CD14-positive monocyte (primary cell): ENCODE data around the gene STKLD1. TPM values are rescaled to one million over a fixed set of nuclear protein-coding genes. Genes with fewer than 3 reads are reported as not detected.

Experiments used
- DNase-seq, 3 donors: peaks; one replicate each; pipeline ENCODE4 v3.0.0-alpha.2; 2011 to 2022
- H2AFZ ChIP-seq: 2 replicates; pipeline ENCODE4 v1.6.0; 2012; ENCODE audit warnings: mild to moderate bottlenecking, low read depth, low read length, inconsistent platforms; ENCODE audit not compliant: insufficient read depth, poor library complexity, severe bottlenecking
- H3K27ac ChIP-seq, 2 donors: 1 replicate in 1 of 2; 2 replicates in 1 of 2; pipeline ENCODE4 v1.5.1; 2012 to 2013; ENCODE audit warnings: low read length in 2 of 2, control low read depth in 1 of 2, inconsistent platforms in 1 of 2, low read depth in 1 of 2, mild to moderate bottlenecking in 1 of 2
- H3K27me3 ChIP-seq, 2 donors: one replicate each; pipeline versions ENCODE4 v1.6.0 to v1.6.1; 2011 to 2013; ENCODE audit warnings: low read length in 2 of 2; ENCODE audit not compliant: control insufficient read depth in 2 of 2, insufficient read depth in 2 of 2
- H3K36me3 ChIP-seq, 2 donors: replicated peaks in 1 of 2; 1 replicate in 1 of 2; 2 replicates in 1 of 2; pipeline versions ENCODE4 v1.5.1 to v1.6.1; 2012 to 2013; ENCODE audit warnings: low read length in 2 of 2, control low read depth in 1 of 2, inconsistent platforms in 1 of 2, mild to moderate bottlenecking in 1 of 2; ENCODE audit not compliant: insufficient read depth in 2 of 2, control insufficient read depth in 1 of 2
- H3K4me1 ChIP-seq, 2 donors: 1 replicate in 1 of 2; 2 replicates in 1 of 2; pipeline versions ENCODE4 v1.5.1 to v1.6.1; 2012 to 2013; ENCODE audit warnings: low read length in 2 of 2, control low read depth in 1 of 2, inconsistent platforms in 1 of 2, mild to moderate bottlenecking in 1 of 2, moderate library complexity in 1 of 2; ENCODE audit not compliant: insufficient read depth in 2 of 2, control insufficient read depth in 1 of 2
- H3K4me2 ChIP-seq: replicated peaks from 2 replicates; pipeline ENCODE3; 2012; ENCODE audit warnings: low read length, moderate library complexity, mild to moderate bottlenecking; ENCODE audit not compliant: poor library complexity, severe bottlenecking; ENCODE audit errors: extremely low read depth
- H3K4me3 ChIP-seq, 3 experiments: fragments of 200-600 bp in 1 of 3; sonication (generic) in 1 of 3; replicated peaks in 1 of 3; 1 replicate in 2 of 3; 2 replicates in 1 of 3; pipeline ENCODE4 v1.5.1; 2011 to 2013; ENCODE audit warnings: low read length in 3 of 3, mild to moderate bottlenecking in 3 of 3, control low read depth in 2 of 3, low read depth in 2 of 3, inconsistent platforms in 1 of 3, moderate library complexity in 1 of 3
- H3K79me2 ChIP-seq: 2 replicates; pipeline ENCODE4 v1.6.0; 2012; ENCODE audit warnings: mild to moderate bottlenecking, control low read depth, inconsistent platforms, low read length, moderate library complexity; ENCODE audit not compliant: insufficient read depth
- H3K9ac ChIP-seq: 2 replicates; pipeline ENCODE4 v1.6.0; 2017; ENCODE audit warnings: low read length, mild to moderate bottlenecking; ENCODE audit not compliant: insufficient read depth, poor library complexity, severe bottlenecking
- H3K9me3 ChIP-seq, 2 donors: replicated peaks in 1 of 2; 1 replicate in 1 of 2; 2 replicates in 1 of 2; pipeline versions ENCODE4 v1.5.1 to v1.6.1; 2012 to 2013; ENCODE audit warnings: low read length in 2 of 2, control low read depth in 1 of 2; ENCODE audit not compliant: control insufficient read depth in 1 of 2, insufficient read depth in 1 of 2
- H4K20me1 ChIP-seq: 2 replicates; pipeline ENCODE4 v1.6.0; 2012; ENCODE audit warnings: mild to moderate bottlenecking, low read length, control low read depth, moderate library complexity; ENCODE audit not compliant: insufficient read depth
- H3K27ac Mint-ChIP-seq, 7 donors: one replicate each; pipeline ENCODE4 v1.8.0; 2020; ENCODE audit warnings: mild to moderate bottlenecking in 7 of 7, mixed read lengths in 7 of 7, moderate library complexity in 6 of 7, inconsistent platforms in 2 of 7
- H3K27me3 Mint-ChIP-seq, 3 donors: one replicate each; pipeline ENCODE4 v1.8.0; 2021 to 2022; ENCODE audit warnings: low read depth in 3 of 3, mild to moderate bottlenecking in 3 of 3, mixed read lengths in 3 of 3, moderate library complexity in 3 of 3, inconsistent platforms in 1 of 3
- H3K36me3 Mint-ChIP-seq, 2 donors: one replicate each; pipeline ENCODE4 v1.8.0; 2020; ENCODE audit warnings: mixed read lengths in 2 of 2, inconsistent platforms in 1 of 2, mild to moderate bottlenecking in 1 of 2
- H3K4me1 Mint-ChIP-seq: one replicate; pipeline ENCODE4 v1.8.0; 2020; ENCODE audit warnings: mild to moderate bottlenecking, mixed read lengths
- H3K4me3 Mint-ChIP-seq, 2 donors: one replicate each; pipeline ENCODE4 v1.8.0; 2020; ENCODE audit warnings: mild to moderate bottlenecking in 2 of 2, mixed read lengths in 2 of 2, moderate library complexity in 1 of 2
- H3K9me3 Mint-ChIP-seq, 7 donors: one replicate each; pipeline ENCODE4 v1.8.0; 2020 to 2022; ENCODE audit warnings: mixed read lengths in 7 of 7, mild to moderate bottlenecking in 6 of 7, moderate library complexity in 6 of 7, inconsistent platforms in 2 of 7
- whole genome bisulfite sequencing: methylation state at CpG from one replicate; pipeline ENCODE4 v1.1.5; 2013; ENCODE audit warnings: missing lambda C conversion rate; ENCODE audit not compliant: insufficient coverage; 5-methylcytosine and 5-hydroxymethylcytosine counted together
- intact Hi-C, 2 donors: fragments of 100-400 bp; cut with micrococcal nuclease; formaldehyde crosslinking; loops; one replicate each; pipeline versions ENCODE4 v1.15.0 to v1.15.1; 2023
- polyA plus RNA-seq, 3 donors: library from polyadenylated mRNA; depleted of rRNA in 1 of 3; unstranded in 2 of 3; stranded (reverse) in 1 of 3; fragments of 300-500 nt in 2 of 3; fragments of >200 nt in 1 of 3; fragmentation: Illumina TruSeq in 2 of 3; gene quantifications; 1 replicate in 2 of 3; 2 replicates in 1 of 3; pipeline ENCODE4 v1.2.3, GENCODE V29; 2012 to 2021
- TF ChIP-seq, protein P1 (sequence below): fragments of 200-600 bp; IDR thresholded peaks from one replicate; pipeline ENCODE4 v1.8.0; 2022; ENCODE audit warnings: antibody characterized with exemption, mild to moderate bottlenecking

Gene STKLD1
- polyA plus RNA-seq, 3 donors = 0.27 TPM; not detected in 2

DNA sequence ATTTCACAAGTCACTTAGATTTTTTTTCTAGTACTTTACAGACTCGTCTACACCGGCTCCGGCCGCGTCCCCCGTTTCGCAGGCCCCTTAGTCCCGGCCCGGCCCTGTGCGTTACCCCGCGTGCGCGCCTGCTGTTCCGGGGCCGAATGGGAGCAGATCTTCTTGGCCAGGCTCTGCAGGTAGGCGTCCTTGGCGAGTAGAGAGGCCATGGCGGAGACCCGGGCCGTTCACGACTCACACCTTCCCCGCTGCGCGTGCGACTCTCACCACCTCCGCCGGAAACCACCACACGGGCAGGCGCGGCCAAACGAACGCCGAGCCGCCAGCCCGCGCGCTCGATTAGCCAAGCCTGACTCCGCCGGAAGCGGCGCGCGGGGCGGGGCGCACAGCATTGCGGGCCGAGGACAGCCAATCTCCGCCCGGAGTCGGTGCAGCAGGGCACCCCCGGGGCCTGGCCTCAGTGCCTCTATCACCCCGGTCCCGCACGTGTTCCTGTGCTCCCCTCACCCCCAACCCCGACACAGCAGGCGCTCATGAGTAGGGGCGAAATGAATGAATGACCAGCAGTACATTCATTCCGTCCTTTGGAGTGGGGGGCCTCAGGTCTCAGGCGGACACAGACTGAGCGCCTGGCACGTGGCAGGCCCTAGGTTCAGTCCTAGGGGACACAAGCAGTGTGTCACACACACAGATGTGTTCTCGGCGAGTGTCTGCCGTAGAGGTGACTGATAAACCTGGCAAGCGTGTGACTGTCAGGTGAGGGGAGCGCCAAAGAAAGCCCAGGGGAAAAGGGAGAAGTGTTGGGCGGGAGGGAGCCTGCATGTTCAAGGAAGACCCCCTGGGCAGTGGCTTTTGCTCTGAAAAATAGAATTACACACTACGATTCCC, 40.0 kb upstream of the STKLD1 start, which contains the start of gene SURF6:
Gene SURF6 (minus strand): TSS at position 265 of the 888 bp plus-strand sequence. CDS start 56 bp downstream, at position 209.
- peaks cover 46 to 64% of the 10 kb centered on the region in 2 donors for H3K4me1 ChIP-seq
- H3K79me2 ChIP-seq = peaks cover 29% of the 10 kb centered on the region
- peak within 1 kb of the TSS; percentile 64 to 90 for H3K27ac ChIP-seq
- Mint-ChIP-seq H3K9me3 (no peaks in the 10 kb centered on the region), H3K4me3 (peak within 1 kb of the TSS; percentile 95 to 98), H3K36me3 (peaks cover 52 to 76% of the 10 kb centered on the region in 2 donors), H3K27ac (peak within 1 kb of the TSS; percentile 87 to 95 (median 94)), H3K4me1 (peaks cover 59% of the 10 kb centered on the region), H3K27me3 (no peaks in the 10 kb centered on the region)
- H3K4me3 ChIP-seq = peak within 1 kb of the TSS; percentile 64 to 92 (median 89)
- H3K36me3 ChIP-seq = peaks cover 32 to 36% of the 10 kb centered on the region in 2 donors
- intact Hi-C loops = loop anchor here (2.0 to 10.0 kb wide), 5 partner anchors 41 to 691 kb away; partner anchors contain the start of genes BRD3OS (in 1 of the 2), REXO4 (in 1 of the 2), STKLD1 (in 1 of the 2) and SURF4 (in 1 of the 2)
- peak within 1 kb of the TSS; percentile 73 for H3K9ac ChIP-seq
- H3K9me3 ChIP-seq = no peaks in the 10 kb centered on the region
- H4K20me1 ChIP-seq = peaks cover 35% of the 10 kb centered on the region
- H3K4me2 ChIP-seq = peak within 1 kb of the TSS; percentile 93
- TF ChIP-seq, protein P1, sequence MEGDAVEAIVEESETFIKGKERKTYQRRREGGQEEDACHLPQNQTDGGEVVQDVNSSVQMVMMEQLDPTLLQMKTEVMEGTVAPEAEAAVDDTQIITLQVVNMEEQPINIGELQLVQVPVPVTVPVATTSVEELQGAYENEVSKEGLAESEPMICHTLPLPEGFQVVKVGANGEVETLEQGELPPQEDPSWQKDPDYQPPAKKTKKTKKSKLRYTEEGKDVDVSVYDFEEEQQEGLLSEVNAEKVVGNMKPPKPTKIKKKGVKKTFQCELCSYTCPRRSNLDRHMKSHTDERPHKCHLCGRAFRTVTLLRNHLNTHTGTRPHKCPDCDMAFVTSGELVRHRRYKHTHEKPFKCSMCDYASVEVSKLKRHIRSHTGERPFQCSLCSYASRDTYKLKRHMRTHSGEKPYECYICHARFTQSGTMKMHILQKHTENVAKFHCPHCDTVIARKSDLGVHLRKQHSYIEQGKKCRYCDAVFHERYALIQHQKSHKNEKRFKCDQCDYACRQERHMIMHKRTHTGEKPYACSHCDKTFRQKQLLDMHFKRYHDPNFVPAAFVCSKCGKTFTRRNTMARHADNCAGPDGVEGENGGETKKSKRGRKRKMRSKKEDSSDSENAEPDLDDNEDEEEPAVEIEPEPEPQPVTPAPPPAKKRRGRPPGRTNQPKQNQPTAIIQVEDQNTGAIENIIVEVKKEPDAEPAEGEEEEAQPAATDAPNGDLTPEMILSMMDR = no peak
- no peaks in the 10 kb centered on the region for H3K27me3 ChIP-seq
- DNase-seq = peak; percentile 80 to 87 (median 85)
- WGBS = 4% methylated on average over 59 of the region's 70 CpGs
- H2AFZ ChIP-seq = peak within 1 kb of the TSS; percentile 89

GRCh38 chr9:133339641-133340040, 36.5 kb upstream of the STKLD1 start:
- Histone ChIP-seq H4K20me1 (peaks cover 16% of the 10 kb centered on the region), H3K36me3 (peaks cover 20 to 25% of the 10 kb centered on the region in 2 donors), H3K9ac (peak overlapping the region; percentile 54), H3K4me1 (peaks cover 60 to 72% of the 10 kb centered on the region in 2 donors), H3K9me3 (no peaks in the 10 kb centered on the region), H3K27ac (peak overlapping the region; percentile 74 to 83), H2AFZ (no peak overlapping the region), H3K4me2 (peak overlapping the region; percentile 83), H3K79me2 (peaks cover 25% of the 10 kb centered on the region), H3K4me3 (peak overlapping the region in 1 of 3 experiments; percentile 74), H3K27me3 (no peaks in the 10 kb centered on the region)
- peaks cover 37 to 69% of the 10 kb centered on the region in 2 donors for H3K36me3 Mint-ChIP-seq
- H3K4me3 Mint-ChIP-seq = peak overlapping the region; percentile 31 to 88
- H3K9me3 Mint-ChIP-seq = no peaks in the 10 kb centered on the region
- peak overlapping the region; percentile 87 to 93 (median 92) for H3K27ac Mint-ChIP-seq
- no peaks in the 10 kb centered on the region for H3K27me3 Mint-ChIP-seq
- TF ChIP-seq, protein P1 = no peak
- intact Hi-C loops = loop anchor here (5.0 to 10.0 kb wide), 5 partner anchors 78 to 688 kb away; partner anchors contain the start of genes BRD3OS (in 1 of the 2), GTF3C5 (in 1 of the 2), REXO4 (in 1 of the 2) and TSC1 (in 1 of the 2)
- no peak for DNase-seq
- WGBS = 70% methylated on average over 4 of the region's 5 CpGs
- H3K4me1 Mint-ChIP-seq = peaks cover 62% of the 10 kb centered on the region
